GM19035 (cell line): ENCODE data around the gene TRMT61B.

ENCODE experiments used
- ATAC-seq: cut with Tn5 transposase; IDR thresholded peaks from one replicate; pipeline ENCODE4 v1.9.1; 2021; ENCODE audit not compliant: unreplicated experiment

The TRMT61B gene

GRCh38 chr2:28868611-28869010 lies 1.5 kb downstream of the TRMT61B start:
- ATAC-seq = no peak

- ATAC-seq = no peak
Measured at GRCh38 chr2:28855977-28856376, 14.1 kb downstream of the TRMT61B start.

GRCh38 chr2:28855193-28855592 lies 14.9 kb downstream of the TRMT61B start:
- no peak for ATAC-seq

GRCh38 chr2:28842042-28842441 lies 28.1 kb downstream of the TRMT61B start:
- no peak for ATAC-seq

- no peak for ATAC-seq
Measured at GRCh38 chr2:28838971-28839370, 31.1 kb downstream of the TRMT61B start.

GRCh38 chr2:28835781-28836180 lies 34.3 kb downstream of the TRMT61B start:
- no peak for ATAC-seq

GRCh38 chr2:28833740-28834470 lies 36.2 kb downstream of the TRMT61B start:
- ATAC-seq = no peak

GRCh38 chr2:28828382-28828781 lies 41.7 kb downstream of the TRMT61B start:
- ATAC-seq = no peak

- ATAC-seq = no peak
Measured at GRCh38 chr2:28824870-28825269, 45.2 kb downstream of the TRMT61B start.

GRCh38 chr2:28824207-28824606 lies 45.9 kb downstream of the TRMT61B start:
- ATAC-seq = no peak

GRCh38 chr2:28822036-28822435 lies 48.1 kb downstream of the TRMT61B start:
- ATAC-seq = no peak

- ATAC-seq = peak; percentile 60
Measured at GRCh38 chr2:28821295-28821958, 48.7 kb downstream of the TRMT61B start.

GRCh38 chr2:28818053-28818452 lies 52.1 kb downstream of the TRMT61B start:
- ATAC-seq = no peak

GRCh38 chr2:28810384-28811285 lies 59.5 kb downstream of the TRMT61B start, which contains the start of gene SPDYA:
SPDYA (plus strand) TSS chr2:28810834; CDS start chr2:28816015, 5,181 bp downstream.
- peak; percentile 81 for ATAC-seq

- ATAC-seq = no peak
Measured at GRCh38 chr2:28809927-28810326, 60.2 kb downstream of the TRMT61B start.

- ATAC-seq = no peak
Measured at GRCh38 chr2:28802975-28803429, 67.1 kb downstream of the TRMT61B start.

GRCh38 chr2:28801726-28802125 lies 68.4 kb downstream of the TRMT61B start:
- ATAC-seq = no peak
